ENCODE data around the gene DNAJC22.
A peak's percentile ranks its signal among the peaks of the same experiment; 100 is the strongest.

DNAJC22 gene

GRCh38 chr12:49364989-49365388 is 18.3 kb downstream of the DNAJC22 start:
- TF ChIP-seq, protein P1, sequence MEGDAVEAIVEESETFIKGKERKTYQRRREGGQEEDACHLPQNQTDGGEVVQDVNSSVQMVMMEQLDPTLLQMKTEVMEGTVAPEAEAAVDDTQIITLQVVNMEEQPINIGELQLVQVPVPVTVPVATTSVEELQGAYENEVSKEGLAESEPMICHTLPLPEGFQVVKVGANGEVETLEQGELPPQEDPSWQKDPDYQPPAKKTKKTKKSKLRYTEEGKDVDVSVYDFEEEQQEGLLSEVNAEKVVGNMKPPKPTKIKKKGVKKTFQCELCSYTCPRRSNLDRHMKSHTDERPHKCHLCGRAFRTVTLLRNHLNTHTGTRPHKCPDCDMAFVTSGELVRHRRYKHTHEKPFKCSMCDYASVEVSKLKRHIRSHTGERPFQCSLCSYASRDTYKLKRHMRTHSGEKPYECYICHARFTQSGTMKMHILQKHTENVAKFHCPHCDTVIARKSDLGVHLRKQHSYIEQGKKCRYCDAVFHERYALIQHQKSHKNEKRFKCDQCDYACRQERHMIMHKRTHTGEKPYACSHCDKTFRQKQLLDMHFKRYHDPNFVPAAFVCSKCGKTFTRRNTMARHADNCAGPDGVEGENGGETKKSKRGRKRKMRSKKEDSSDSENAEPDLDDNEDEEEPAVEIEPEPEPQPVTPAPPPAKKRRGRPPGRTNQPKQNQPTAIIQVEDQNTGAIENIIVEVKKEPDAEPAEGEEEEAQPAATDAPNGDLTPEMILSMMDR (IDR thresholded peaks at IDR 0.05; ENCODE audit: low read depth, low read length) = no peak
- H3K4me3 ChIP-seq (ENCODE audit: low read depth, low read length) = no peak overlapping the region

DNA sequence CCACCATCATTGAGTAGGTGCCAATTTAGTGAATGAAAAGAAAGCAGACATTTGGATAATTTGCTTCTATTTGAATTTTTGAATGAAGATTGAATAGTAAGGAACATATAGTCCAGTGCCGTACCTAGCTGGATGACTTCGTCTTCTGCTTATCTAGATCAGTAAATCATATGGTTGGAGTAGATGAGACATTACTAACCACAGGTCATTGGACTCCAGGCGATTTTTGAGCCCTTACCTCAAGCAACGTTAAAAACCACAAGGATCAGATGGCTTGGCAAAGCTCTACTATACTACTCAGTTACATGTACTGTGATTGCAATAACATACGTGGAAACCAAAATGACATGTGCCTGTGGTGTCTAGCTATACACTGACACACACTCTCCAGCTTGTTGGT is 18.9 kb downstream of the DNAJC22 start:
- H3K4me3 ChIP-seq (ENCODE audit: low read depth, low read length) = peak overlapping the region; percentile 84
- TF ChIP-seq, protein P1 (IDR thresholded peaks at IDR 0.05; ENCODE audit: low read depth, low read length) = no peak

GRCh38 chr12:49366096-49366651 is 19.5 kb downstream of the DNAJC22 start:
- peak overlapping the region; percentile 84 for H3K4me3 ChIP-seq (ENCODE audit: low read depth, low read length)
- TF ChIP-seq, protein P1 (IDR thresholded peaks at IDR 0.05; ENCODE audit: low read depth, low read length) = no peak

GRCh38 chr12:49366652-49367380 is 20.1 kb downstream of the DNAJC22 start:
- peak overlapping the region; percentile 84 for H3K4me3 ChIP-seq (ENCODE audit: low read depth, low read length)
- TF ChIP-seq, protein P1 (IDR thresholded peaks at IDR 0.05; ENCODE audit: low read depth, low read length) = no peak

DNA sequence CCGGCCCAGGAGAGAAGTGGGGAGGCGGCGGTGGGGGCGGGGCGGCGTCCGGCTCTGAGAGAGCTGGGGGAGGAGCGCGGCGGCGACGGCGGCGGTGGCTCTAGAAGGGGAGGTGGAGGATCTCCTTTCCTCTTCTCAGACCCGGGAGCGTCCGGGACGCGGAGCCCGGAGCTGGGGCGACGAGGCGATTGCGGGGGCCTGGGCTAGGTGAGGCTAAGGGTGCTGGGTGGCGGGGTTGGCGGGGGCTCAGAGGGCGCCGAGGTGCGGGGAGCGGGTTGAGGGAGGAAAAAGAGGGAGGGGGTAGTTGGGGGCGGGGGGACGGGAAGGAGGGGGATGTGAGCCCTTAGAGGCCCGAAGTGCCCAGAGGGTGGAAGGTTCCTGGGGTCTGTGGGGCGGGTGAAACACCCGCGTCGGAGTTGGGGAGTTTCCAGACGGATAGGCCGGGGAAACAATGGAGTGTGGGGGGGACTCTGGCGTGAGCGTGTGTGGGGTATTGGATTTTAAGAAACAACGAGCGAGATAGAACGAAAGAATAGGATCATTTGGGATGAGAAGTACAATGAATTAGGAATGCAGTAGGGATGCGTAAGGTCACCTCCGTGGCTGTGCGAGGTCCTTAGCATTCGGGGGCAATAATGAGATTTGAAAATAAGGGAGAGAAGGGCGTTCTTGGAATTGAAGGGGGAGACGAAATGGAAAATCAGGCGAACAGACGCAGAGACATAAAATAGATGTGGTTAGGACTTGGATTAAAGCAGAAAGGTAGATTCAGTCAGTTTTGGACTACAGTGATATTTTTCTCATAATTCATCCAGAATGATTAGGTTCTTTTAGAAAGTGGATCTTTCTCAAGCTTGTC is 20.9 kb downstream of the DNAJC22 start, which contains the start of gene SPATS2:
Gene SPATS2, plus strand, starts transcription at position 82 of the 859 bp plus-strand sequence. CDS start 93,551 bp downstream, outside the sequence.
- H3K4me3 ChIP-seq (ENCODE audit: low read depth, low read length) = peak within 1 kb of the TSS; percentile 84
- TF ChIP-seq, protein P1 (IDR thresholded peaks at IDR 0.05; ENCODE audit: low read depth, low read length) = no peak

- H3K4me3 ChIP-seq (ENCODE audit: low read depth, low read length) = peak overlapping the region; percentile 84
- TF ChIP-seq, protein P1 (IDR thresholded peaks at IDR 0.05; ENCODE audit: low read depth, low read length) = no peak
Observed at GRCh38 chr12:49368240-49368600, 21.5 kb downstream of the DNAJC22 start.
